Esophagus muscularis mucosa (tissue), 4 donors: Measurements from ENCODE around the gene MNAT1. TPM values are rescaled to one million over a fixed set of nuclear protein-coding genes. Genes with fewer than 3 reads are reported as not detected.
"Not testable (repeated sequence)": the region's sequence is repeated elsewhere in the genome, so short reads cannot be mapped to it uniquely, and the experiment has no call there.

Source experiments
- DNase-seq: peaks from one replicate; pipeline ENCODE4 v3.0.0-alpha.2; 2017; ENCODE audit errors: extremely low spot score
- H3K27ac ChIP-seq, 4 donors: fragments of 200-600 bp; sonication (generic); replicated peaks in 1 of 4; 1 replicate in 3 of 4; 2 replicates in 1 of 4; pipeline ENCODE4 v1.5.1; 2016 to 2019; ENCODE audit warnings: mild to moderate bottlenecking in 1 of 4
- H3K27me3 ChIP-seq, 4 donors: fragments of 200-600 bp; sonication (generic); one replicate each; pipeline versions ENCODE4 v1.5.1 to v1.6.0; 2016 to 2019
- H3K36me3 ChIP-seq, 4 donors: fragments of 200-600 bp; sonication (generic); one replicate each; pipeline ENCODE4 v1.5.1; 2016 to 2019
- H3K4me1 ChIP-seq, 4 donors: fragments of 200-600 bp; sonication (generic); one replicate each; pipeline ENCODE4 v1.5.1; 2016 to 2019
- H3K4me3 ChIP-seq, 4 donors: fragments of 200-600 bp; sonication (generic); 1 replicate in 2 of 4; 2 replicates in 2 of 4; pipeline ENCODE4 v1.5.1; 2016 to 2019; ENCODE audit warnings: mild to moderate bottlenecking in 4 of 4, moderate library complexity in 1 of 4
- H3K9me3 ChIP-seq, 4 donors: fragments of 200-600 bp; sonication (generic); 1 replicate in 3 of 4; 2 replicates in 1 of 4; pipeline ENCODE4 v1.5.1; 2016 to 2019
- EP300 ChIP-seq: sonication (generic); formaldehyde crosslinking; IDR thresholded peaks from one replicate; pipeline ENCODE4 v1.6.1; 2017; ENCODE audit warnings: antibody characterized with exemption
- POLR2A ChIP-seq: fragments of 450-650 bp; IDR thresholded peaks from one replicate; pipeline ENCODE4 v1.6.1; 2017; ENCODE audit warnings: antibody characterized with exemption, moderate library complexity, mild to moderate bottlenecking, low read depth
- POLR2AphosphoS5 ChIP-seq, 2 donors: sonication (generic); formaldehyde crosslinking; IDR thresholded peaks; one replicate each; pipeline ENCODE4 v1.6.1; 2017; ENCODE audit warnings: antibody characterized with exemption in 2 of 2
- WGBS: methylation state at CpG from one replicate; pipeline ENCODE4 v1.1.5; 2018; 5-methylcytosine and 5-hydroxymethylcytosine counted together
- intact Hi-C: fragments of 100-400 bp; cut with DNase I; formaldehyde crosslinking; loops from one replicate; pipeline ENCODE4 v1.15.1; 2023
- total RNA-seq, 4 donors: library from RNA; depleted of rRNA; stranded (reverse); fragments of >200 nt; gene quantifications; one replicate each; pipeline versions ENCODE4 v1.1.0 to v1.2.1, GENCODE V29; 2016
- TF ChIP-seq, protein P1 (sequence below), 3 experiments: fragments of 200-600 bp in 2 of 3; fragments of 450-650 bp in 1 of 3; sonication (generic) in 2 of 3; IDR thresholded peaks; one replicate each; pipeline ENCODE4 v1.5.1; 2017 to 2019; ENCODE audit warnings: antibody characterized with exemption in 3 of 3, mild to moderate bottlenecking in 2 of 3, moderate library complexity in 1 of 3

MNAT1 gene
- total RNA-seq, 4 donors from 2014 or later, result 34.9 to 48.2 (median 38.1) TPM

DNA sequence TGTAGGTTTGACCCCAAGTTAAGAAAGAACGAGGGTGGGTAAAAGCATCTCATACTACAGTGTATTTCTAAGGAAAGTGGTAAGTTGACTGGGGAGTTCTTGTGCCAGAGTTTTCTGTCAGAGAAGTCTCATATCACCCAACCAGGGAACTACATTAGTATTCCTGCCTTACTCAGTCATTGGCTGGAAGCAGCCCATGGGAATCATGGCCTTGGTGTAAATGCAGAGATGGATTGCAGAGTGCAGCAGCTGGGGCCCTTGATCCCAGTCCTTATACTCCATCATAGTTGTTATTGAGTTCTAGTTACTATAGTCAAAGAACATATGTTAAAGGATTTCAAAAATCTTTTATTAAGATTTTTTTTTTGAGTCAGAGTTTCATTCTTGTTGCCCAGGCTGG is 105.8 kb downstream of the MNAT1 start:
- 100% methylated on average over 1 of the region's 1 CpG for WGBS
- no peak overlapping the region for H3K27ac ChIP-seq
- intact Hi-C loops, result no loop called here

DNA sequence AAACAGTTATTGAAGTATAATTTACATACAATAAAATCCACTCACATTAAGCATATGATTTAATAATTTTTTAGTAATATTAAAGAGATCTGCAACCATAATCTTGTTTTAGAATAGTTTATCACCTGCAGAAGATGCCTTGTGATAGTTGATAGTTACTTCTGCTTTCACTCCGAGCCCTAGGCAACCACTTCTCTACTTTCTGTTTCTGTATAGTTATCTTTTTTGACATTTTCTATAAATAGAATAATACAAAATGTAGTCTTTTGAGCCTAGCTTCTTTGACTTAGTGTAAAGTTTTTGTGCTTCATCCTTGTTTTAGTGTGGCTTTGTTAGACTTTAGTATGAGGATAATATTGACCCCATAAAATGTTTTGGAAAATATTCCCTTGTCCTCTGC is 111.0 kb downstream of the MNAT1 start:
- no peak for DNase-seq
- Histone ChIP-seq H3K4me3 (no peak overlapping the region), H3K27me3 (no peaks in the 10 kb centered on the region), H3K27ac (no peak overlapping the region), H3K4me1 (no peaks in the 10 kb centered on the region), H3K9me3 (peaks cover 0 to 11% (median 5%) of the 10 kb centered on the region in 4 donors), H3K36me3 (peaks cover 0 to 12% (median 0%) of the 10 kb centered on the region in 4 donors)
- intact Hi-C loops, result no loop called here
- 64% methylated on average over 1 of the region's 1 CpG for WGBS
- TF ChIP-seq, protein P1, sequence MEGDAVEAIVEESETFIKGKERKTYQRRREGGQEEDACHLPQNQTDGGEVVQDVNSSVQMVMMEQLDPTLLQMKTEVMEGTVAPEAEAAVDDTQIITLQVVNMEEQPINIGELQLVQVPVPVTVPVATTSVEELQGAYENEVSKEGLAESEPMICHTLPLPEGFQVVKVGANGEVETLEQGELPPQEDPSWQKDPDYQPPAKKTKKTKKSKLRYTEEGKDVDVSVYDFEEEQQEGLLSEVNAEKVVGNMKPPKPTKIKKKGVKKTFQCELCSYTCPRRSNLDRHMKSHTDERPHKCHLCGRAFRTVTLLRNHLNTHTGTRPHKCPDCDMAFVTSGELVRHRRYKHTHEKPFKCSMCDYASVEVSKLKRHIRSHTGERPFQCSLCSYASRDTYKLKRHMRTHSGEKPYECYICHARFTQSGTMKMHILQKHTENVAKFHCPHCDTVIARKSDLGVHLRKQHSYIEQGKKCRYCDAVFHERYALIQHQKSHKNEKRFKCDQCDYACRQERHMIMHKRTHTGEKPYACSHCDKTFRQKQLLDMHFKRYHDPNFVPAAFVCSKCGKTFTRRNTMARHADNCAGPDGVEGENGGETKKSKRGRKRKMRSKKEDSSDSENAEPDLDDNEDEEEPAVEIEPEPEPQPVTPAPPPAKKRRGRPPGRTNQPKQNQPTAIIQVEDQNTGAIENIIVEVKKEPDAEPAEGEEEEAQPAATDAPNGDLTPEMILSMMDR (IDR thresholded peaks at IDR 0.05), result no peak
- no peak for TF ChIP-seq POLR2A
- no peak for TF ChIP-seq EP300
- no peak for TF ChIP-seq POLR2AphosphoS5 (IDR thresholded peaks at IDR 0.05)

More for the DNA sequence above, 105.8 kb downstream of the MNAT1 start:
- DNase-seq, result no peak
- Histone ChIP-seq H3K9me3 (peaks cover 0 to 6% (median 0%) of the 10 kb centered on the region in 4 donors), H3K36me3 (peaks cover 6 to 44% (median 28%) of the 10 kb centered on the region in 4 donors), H3K4me3 (no peak overlapping the region), H3K4me1 (no peaks in the 10 kb centered on the region), H3K27me3 (no peaks in the 10 kb centered on the region)
- TF ChIP-seq POLR2A (no peak), EP300 (no peak), POLR2AphosphoS5 (IDR thresholded peaks at IDR 0.05) (no peak)
- TF ChIP-seq, protein P1 (IDR thresholded peaks at IDR 0.05), result no peak

DNA sequence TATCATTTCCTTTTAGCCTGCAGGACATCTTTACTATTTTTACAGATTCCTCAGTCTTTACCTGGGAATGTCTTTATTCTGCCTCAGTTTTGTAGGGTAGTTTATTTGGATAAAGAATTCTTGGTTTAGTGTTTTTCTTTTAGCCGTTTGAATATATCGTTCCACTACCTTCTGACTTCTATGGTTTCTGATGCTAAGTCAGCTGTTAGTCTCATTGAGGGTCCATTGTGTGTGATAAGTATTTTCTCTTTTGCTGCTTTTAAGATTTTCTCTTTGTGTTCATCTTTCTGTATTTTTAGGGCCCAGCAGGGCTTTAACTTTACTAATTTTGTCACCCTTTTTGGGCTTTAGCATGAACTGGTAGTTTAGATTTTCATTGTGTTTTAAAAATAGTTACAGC is 113.5 kb downstream of the MNAT1 start:
- no peak for TF ChIP-seq EP300
- no peak for TF ChIP-seq POLR2A
- TF ChIP-seq, protein P1 (IDR thresholded peaks at IDR 0.05), result no peak
- TF ChIP-seq POLR2AphosphoS5 (IDR thresholded peaks at IDR 0.05), result no peak
- intact Hi-C loops, result no loop called here
- DNase-seq, result no peak
- peaks cover 0 to 11% (median 5%) of the 10 kb centered on the region in 4 donors for H3K9me3 ChIP-seq
- H3K27ac ChIP-seq, result no peak overlapping the region
- no peaks in the 10 kb centered on the region for H3K4me1 ChIP-seq
- H3K4me3 ChIP-seq, result no peak overlapping the region
- WGBS, result 92% methylated on average over 2 of the region's 2 CpGs
- H3K36me3 ChIP-seq, result peaks cover 0 to 12% (median 0%) of the 10 kb centered on the region in 4 donors
- H3K27me3 ChIP-seq, result no peaks in the 10 kb centered on the region

DNA sequence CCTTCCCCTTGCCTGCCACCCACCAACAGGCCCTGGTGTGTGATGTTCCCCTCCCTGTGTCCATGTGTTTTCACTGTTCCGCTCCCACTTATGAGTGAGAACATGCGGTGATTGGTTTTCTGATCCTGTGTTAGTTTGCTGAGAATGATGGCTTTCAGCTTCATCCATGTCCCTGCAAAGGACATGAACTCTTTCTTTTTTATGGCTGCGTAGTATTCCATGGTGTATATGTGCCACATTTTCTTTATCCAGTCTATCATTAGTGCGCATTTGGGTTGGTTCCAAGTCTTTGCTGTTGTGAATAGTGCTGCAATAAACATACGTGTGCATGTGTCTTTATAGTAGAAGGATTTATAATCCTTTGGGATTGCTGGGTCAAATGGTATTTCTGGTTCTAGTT is 117.1 kb downstream of the MNAT1 start:
- peaks cover 0 to 20% (median 4%) of the 10 kb centered on the region in 4 donors for H3K36me3 ChIP-seq
- intact Hi-C loops, result not testable (repeated sequence)

DNA sequence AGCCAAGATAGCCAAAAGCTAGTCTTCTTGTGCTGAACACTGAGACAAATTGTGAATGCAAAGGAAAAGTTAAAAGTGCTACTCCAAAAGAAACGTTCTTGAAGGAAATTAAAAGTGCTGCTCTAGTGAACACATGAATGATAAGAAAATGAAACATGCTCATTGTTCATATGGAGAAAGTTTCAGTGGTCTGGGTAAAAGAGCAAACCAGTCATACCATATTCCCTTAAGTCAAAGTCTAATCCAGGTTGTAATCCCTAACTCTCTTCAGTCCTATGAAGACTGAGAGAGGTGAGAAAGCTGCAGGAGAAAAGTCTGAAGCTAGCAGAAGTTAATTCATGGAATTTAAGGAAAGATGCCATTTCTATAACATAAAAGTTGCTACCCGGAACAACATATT is 121.5 kb downstream of the MNAT1 start:
- H3K36me3 ChIP-seq, result peaks cover 0 to 15% (median 4%) of the 10 kb centered on the region in 4 donors
- intact Hi-C loops, result no loop called here
- H3K4me3 ChIP-seq, result no peak overlapping the region
- 90% methylated on average over 2 of the region's 2 CpGs for WGBS
- TF ChIP-seq, protein P1 (IDR thresholded peaks at IDR 0.05), result no peak
- TF ChIP-seq POLR2A (no peak), EP300 (no peak), POLR2AphosphoS5 (IDR thresholded peaks at IDR 0.05) (no peak)
- H3K27me3 ChIP-seq, result no peaks in the 10 kb centered on the region
- no peak overlapping the region for H3K27ac ChIP-seq
- H3K9me3 ChIP-seq, result peaks cover 0 to 5% (median 0%) of the 10 kb centered on the region in 4 donors
- peaks cover 0 to under 1% (median 0%) of the 10 kb centered on the region in 4 donors for H3K4me1 ChIP-seq
- DNase-seq, result no peak

More for the DNA sequence above, 117.1 kb downstream of the MNAT1 start:
- H3K27me3 ChIP-seq, DNase-seq, H3K4me3 ChIP-seq, H3K4me1 ChIP-seq, H3K27ac ChIP-seq: not testable (repeated sequence)
- H3K9me3 ChIP-seq, result peaks cover 0 to 11% (median 5%) of the 10 kb centered on the region in 4 donors
- WGBS, result 96% methylated on average over 5 of the region's 5 CpGs
